Prostate gland (tissue), 2 donors: ENCODE measurements around the gene VSIG10.

Experiments used
- POLR2AphosphoS5 ChIP-seq: sonication (generic); formaldehyde crosslinking; IDR thresholded peaks from one replicate; pipeline ENCODE4 v1.6.1; 2017; ENCODE audit warnings: antibody characterized with exemption
- TF ChIP-seq, protein P1 (sequence below), 4 experiments: fragments of 200-600 bp in 2 of 4; fragments of 450-650 bp in 2 of 4; sonication (generic) in 2 of 4; IDR thresholded peaks; 1 replicate in 3 of 4; 2 replicates in 1 of 4; pipeline ENCODE4 v1.5.1; 2016 to 2019; ENCODE audit warnings: antibody characterized with exemption in 4 of 4, mild to moderate bottlenecking in 2 of 4, moderate library complexity in 2 of 4

DNA sequence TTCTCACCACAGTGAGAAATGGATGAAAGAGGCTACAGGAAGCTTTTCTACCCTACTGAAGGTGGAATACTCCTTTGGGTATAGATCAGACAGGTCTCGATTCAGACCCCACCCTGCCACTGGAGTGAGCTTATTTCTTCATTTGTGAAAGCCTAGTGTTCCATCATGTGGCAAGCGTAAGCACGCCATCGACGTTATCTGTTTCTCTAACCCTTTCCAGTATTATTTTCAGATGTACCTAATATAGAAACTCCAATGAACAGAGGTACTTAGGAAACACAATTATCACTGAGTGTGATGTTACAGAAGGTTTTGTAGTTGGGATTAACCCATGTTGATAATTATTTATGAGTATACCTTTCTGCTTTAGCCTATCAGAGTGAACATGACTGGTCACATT, 44.5 kb upstream of the VSIG10 start:
- no peak for TF ChIP-seq POLR2AphosphoS5
- TF ChIP-seq, protein P1, sequence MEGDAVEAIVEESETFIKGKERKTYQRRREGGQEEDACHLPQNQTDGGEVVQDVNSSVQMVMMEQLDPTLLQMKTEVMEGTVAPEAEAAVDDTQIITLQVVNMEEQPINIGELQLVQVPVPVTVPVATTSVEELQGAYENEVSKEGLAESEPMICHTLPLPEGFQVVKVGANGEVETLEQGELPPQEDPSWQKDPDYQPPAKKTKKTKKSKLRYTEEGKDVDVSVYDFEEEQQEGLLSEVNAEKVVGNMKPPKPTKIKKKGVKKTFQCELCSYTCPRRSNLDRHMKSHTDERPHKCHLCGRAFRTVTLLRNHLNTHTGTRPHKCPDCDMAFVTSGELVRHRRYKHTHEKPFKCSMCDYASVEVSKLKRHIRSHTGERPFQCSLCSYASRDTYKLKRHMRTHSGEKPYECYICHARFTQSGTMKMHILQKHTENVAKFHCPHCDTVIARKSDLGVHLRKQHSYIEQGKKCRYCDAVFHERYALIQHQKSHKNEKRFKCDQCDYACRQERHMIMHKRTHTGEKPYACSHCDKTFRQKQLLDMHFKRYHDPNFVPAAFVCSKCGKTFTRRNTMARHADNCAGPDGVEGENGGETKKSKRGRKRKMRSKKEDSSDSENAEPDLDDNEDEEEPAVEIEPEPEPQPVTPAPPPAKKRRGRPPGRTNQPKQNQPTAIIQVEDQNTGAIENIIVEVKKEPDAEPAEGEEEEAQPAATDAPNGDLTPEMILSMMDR (IDR thresholded peaks at IDR 0.05) = no peak
